GM18511 (cell line): ENCODE results near the gene PATE2.

Source experiments
- ATAC-seq: cut with Tn5 transposase; IDR thresholded peaks from one replicate; pipeline ENCODE4 v1.9.1; 2021; ENCODE audit warnings: mild to moderate bottlenecking, moderate library complexity; ENCODE audit not compliant: unreplicated experiment

PATE2 gene

DNA sequence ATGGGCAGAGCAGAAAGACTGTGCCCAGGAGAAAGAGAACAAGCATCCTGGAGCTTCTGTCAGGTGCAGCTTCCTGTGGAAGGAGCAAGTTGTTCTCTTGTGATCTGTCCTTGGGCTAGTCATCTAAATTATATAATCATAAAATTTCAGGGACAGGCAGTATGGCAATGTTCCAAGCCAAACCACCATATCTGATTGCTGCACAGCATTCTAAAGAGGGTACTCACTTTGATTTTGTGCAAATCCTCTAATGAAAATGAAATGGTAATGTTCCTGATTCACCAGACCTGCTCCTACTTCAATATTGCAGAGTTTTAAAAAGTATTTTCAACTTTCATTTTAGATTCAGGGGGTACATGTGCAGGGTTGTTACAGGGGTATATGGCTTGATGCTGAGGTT, at the start of gene PATE2:
Gene PATE2, minus strand, starts transcription at position 101 of the 400 bp plus-strand sequence. Its CDS starts 55 bp downstream, at position 46.
- ATAC-seq = no peak

- no peak for ATAC-seq
Observed at GRCh38 chr11:125807909-125808308, 29.3 kb upstream of the PATE2 start.

DNA sequence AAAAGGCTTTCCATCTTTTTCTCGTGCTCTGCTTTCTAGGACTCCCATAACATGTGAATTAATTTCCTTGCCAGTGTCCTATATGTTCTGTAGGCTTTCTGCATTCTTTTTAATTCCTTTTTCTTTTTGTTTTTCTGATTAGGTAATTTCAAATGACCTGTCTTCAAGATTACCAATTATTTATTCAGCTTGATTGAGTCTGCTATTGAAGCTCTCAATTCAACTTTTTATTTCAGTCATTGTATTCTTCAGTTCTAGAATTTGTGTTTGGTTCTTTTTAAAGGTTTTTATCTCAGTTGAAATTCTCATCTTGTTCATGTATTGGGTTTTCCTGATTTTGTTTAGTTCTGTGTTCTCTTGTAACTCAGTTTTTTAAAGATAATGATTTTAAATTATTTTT, 23.8 kb upstream of the PATE2 start:
- no peak for ATAC-seq

GRCh38 chr11:125799808-125800207, 21.2 kb upstream of the PATE2 start:
- ATAC-seq = no peak

DNA sequence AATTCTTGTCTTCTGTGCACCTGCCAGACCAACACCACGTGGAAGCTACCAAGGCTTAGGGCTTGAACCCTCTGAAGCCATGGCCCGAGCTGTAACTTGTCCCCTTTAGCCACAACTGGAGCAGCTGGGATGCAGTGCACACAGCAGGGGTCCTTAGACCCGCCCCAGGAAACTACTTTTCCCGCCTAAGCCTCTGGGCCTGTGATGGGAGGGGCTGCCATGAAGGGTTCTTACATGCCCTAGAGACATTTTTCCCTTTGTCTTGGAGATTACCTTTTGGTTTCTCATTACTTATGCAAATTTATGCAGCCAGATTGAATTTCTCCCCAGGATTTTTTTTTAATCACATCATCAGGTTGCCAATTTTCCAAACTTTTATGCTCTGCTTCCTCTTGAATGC, 19.0 kb upstream of the PATE2 start:
- ATAC-seq = no peak

- no peak for ATAC-seq
Observed at GRCh38 chr11:125790825-125791224, 12.2 kb upstream of the PATE2 start.

- ATAC-seq = no peak
Observed at GRCh38 chr11:125787827-125788226, 9.2 kb upstream of the PATE2 start, which contains the start of gene PATE3. Gene PATE3 (plus strand): TSS chr11:125788127. CDS start chr11:125788152, 25 bp downstream.

DNA sequence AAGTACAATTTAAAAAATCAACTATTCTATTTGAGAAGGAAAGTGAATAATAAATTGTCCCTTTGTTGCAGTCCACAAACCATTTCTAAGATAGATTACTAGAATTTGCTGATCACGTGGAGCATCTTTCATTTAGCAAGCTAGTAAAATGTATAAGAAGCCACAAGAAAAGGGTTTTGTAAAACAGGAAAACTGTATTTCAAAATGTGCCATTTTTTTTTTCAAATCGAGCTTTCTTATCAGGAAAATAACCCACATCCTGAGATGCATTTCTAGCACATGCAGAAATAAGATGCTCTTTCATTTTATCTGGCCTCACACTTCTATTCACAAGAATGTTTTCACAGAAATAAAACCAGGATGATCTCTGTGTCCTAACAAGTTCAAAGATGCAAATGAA, 6.0 kb upstream of the PATE2 start:
- no peak for ATAC-seq

DNA sequence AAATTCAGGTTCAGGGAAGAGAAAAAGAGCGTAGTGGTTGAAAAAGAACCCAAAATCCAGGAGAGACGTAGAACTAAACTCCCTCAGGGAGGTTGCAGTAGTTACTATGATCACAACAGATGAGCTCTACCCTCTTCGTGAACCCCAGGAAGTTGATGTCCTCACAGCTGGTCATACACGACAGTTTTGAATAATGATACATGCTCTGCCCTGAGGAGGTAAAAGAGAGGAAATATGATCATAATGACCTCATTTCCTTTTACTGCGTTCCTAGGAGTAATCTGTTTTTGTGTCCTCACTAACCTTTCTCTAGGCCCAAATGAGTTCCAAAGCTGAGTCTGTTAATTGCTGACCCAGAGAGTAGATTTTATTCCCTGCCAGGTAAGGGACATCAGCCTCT, 1.3 kb downstream of the PATE2 start:
- ATAC-seq = no peak

DNA sequence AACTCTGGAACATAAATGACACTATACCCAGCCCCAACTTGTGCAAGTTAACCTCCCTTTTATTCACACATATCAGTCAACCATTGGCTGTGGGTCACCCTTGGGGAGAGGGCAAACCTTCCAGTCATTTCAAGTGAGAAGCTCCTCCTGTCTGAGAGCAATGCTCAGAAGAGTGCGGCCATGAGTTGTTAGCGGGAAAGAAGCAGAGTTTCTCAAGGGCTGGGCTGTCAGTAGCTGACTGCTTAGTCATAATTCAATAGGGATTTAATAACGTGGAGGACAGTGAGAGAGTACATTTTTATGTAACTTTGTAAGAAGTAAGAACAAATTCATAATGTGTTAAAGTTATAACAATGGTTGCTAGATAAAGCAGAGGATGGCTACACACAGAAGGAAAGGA, 5.1 kb downstream of the PATE2 start:
- no peak for ATAC-seq

GRCh38 chr11:125772834-125773505, 5.7 kb downstream of the PATE2 start:
- no peak for ATAC-seq

GRCh38 chr11:125770583-125770982, 8.0 kb downstream of the PATE2 start:
- ATAC-seq = no peak

GRCh38 chr11:125768336-125769046, 10.1 kb downstream of the PATE2 start:
- no peak for ATAC-seq

- ATAC-seq = no peak
Observed at GRCh38 chr11:125766251-125766650, 12.4 kb downstream of the PATE2 start.

GRCh38 chr11:125763483-125763882, 15.1 kb downstream of the PATE2 start:
- no peak for ATAC-seq

DNA sequence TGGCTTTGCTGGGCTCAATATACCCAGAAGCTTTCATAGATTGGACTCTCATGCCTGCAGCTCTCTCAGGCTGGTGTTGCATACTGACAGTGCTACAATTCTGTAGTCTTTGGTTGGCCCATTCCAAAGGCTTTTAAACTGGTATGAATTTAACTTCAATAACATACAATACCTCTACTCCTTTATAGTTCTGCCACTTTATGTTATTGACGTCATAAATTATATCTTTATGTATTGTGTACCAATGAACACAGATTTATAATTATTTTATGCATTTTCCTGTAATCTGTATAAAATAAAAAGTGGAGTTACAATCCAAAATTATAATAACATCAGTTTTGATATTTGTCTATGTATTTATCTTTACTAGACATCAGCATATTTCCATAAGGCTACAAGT, 16.2 kb downstream of the PATE2 start:
- ATAC-seq = no peak

- ATAC-seq = no peak
Observed at GRCh38 chr11:125756050-125756449, 22.6 kb downstream of the PATE2 start.

DNA sequence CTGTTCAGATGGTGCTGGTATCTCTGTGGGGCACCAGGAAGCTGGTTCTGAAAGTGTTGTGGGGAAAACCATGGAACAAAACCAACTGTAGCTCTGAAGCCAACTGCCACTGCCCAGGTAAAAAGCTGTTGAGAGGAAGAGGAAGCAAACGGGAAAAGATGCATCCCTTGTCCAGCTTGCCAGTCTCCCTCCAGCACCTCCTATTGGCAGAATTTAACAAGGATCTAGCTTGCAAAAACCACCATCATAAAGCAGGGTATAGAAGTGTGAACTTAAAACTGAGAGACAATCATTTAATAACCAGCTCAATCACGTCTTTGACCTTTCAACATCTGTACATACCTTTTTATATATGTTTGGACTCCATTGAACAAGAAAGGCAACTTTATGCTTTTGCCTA, 28.0 kb downstream of the PATE2 start:
- ATAC-seq = no peak

DNA sequence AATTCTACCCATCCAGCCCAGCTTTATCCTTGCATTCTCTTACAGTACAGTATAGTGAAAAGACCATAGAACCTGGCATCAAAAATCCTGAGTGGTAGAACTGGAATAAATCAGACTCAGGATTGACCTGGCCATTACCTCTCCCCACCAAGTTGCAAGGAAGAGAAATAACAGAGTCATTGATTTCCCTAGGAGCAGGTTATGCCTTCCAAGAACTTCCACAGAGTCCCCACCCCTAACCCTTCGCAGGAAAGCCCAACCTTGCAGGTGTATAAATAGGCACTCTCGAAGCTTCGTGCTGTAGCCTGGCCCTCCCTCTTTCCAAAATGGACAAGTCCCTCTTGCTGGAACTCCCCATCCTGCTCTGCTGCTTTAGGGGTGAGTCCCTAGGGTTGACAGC, 32.6 kb downstream of the PATE2 start, which contains the start of gene PATE1:
Gene PATE1, plus strand, starts transcription at position 301 of the 400 bp plus-strand sequence. Its CDS starts 26 bp downstream, at position 327.
- no peak for ATAC-seq

DNA sequence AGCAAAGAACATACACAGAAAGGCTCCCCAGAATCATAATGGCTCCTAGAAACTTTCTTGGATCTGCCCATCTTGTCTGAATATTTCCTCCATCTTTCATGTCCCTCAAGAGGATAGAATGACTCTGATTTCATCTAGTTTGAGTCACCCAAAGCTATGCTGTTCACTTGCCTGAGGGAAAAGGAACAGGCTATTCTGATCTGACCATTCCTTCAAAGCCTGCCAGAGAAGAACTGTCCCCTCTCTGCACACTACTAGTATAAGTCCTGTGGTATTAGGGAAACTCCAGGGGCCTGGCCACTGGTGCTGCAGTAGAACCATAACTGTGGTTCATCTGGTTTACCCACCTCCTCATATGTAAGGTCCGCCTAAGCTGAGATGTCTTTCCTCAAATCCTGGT, 34.9 kb downstream of the PATE2 start:
- no peak for ATAC-seq

- ATAC-seq = no peak
Observed at GRCh38 chr11:125740617-125741016, 38.0 kb downstream of the PATE2 start.

GRCh38 chr11:125728969-125729368, 49.7 kb downstream of the PATE2 start:
- ATAC-seq = no peak
